Esophagus squamous epithelium (tissue), 5 donors: ENCODE measurements around the gene C1orf141. TPM values are rescaled to one million over a fixed set of nuclear protein-coding genes. Genes with fewer than 3 reads are reported as not detected.

ENCODE experiments used
- DNase-seq: peaks from one replicate; lab custom pipeline; 2025; lab: John Stamatoyannopoulos, UW
- H3K27ac ChIP-seq, 4 donors: fragments of 200-600 bp; sonication (generic); one replicate each; pipeline ENCODE4 v1.5.1; 2016 to 2019; ENCODE audit warnings: mild to moderate bottlenecking in 1 of 4
- H3K27me3 ChIP-seq, 4 donors: fragments of 200-600 bp; sonication (generic); 1 replicate in 3 of 4; 2 replicates in 1 of 4; pipeline versions ENCODE4 v1.5.1 to v1.6.0; 2017 to 2021; ENCODE audit warnings: antibody characterized with exemption in 1 of 4
- H3K36me3 ChIP-seq, 3 donors: fragments of 200-600 bp; sonication (generic); one replicate each; pipeline ENCODE4 v1.5.1; 2016 to 2019
- H3K4me1 ChIP-seq, 3 donors: fragments of 200-600 bp; sonication (generic); one replicate each; pipeline ENCODE4 v1.5.1; 2017 to 2019
- H3K4me3 ChIP-seq, 4 donors: fragments of 200-600 bp; sonication (generic); 1 replicate in 3 of 4; 2 replicates in 1 of 4; pipeline ENCODE4 v1.5.1; 2016 to 2019; ENCODE audit warnings: mild to moderate bottlenecking in 2 of 4, moderate library complexity in 1 of 4
- H3K9me3 ChIP-seq, 3 donors: fragments of 200-600 bp; sonication (generic); one replicate each; pipeline ENCODE4 v1.5.1; 2016 to 2019
- POLR2A ChIP-seq, 4 donors: fragments of 450-650 bp; IDR thresholded peaks; one replicate each; pipeline ENCODE4 v1.6.1; 2017; ENCODE audit warnings: antibody characterized with exemption in 4 of 4, mild to moderate bottlenecking in 4 of 4, moderate library complexity in 3 of 4
- WGBS, 2 donors: methylation state at CpG; one replicate each; pipeline ENCODE4 v1.1.5; 2018; 5-methylcytosine and 5-hydroxymethylcytosine counted together
- intact Hi-C: fragments of 100-400 bp; cut with DNase I; formaldehyde crosslinking; loops from one replicate; pipeline ENCODE4 v1.15.0; 2022
- total RNA-seq, 4 donors: library from RNA; depleted of rRNA; stranded (reverse); fragments of >200 nt; gene quantifications; one replicate each; pipeline ENCODE4 v1.1.0, GENCODE V29; 2016
- TF ChIP-seq, protein P1 (sequence below), 6 experiments: fragments of 450-650 bp in 4 of 6; fragments of 200-600 bp in 2 of 6; sonication (generic) in 2 of 6; IDR thresholded peaks; one replicate each; pipeline ENCODE4 v1.5.1; 2016 to 2019; ENCODE audit warnings: antibody characterized with exemption in 6 of 6, mild to moderate bottlenecking in 4 of 6, moderate library complexity in 4 of 6
- donor health status: DM: yes; HTN: yes; CAD: no.

C1orf141 gene
- total RNA-seq, 4 donors from 2014 or later = not detected

- no peak for DNase-seq
- peaks cover 0 to 3% (median 0%) of the 10 kb centered on the region in 3 donors for H3K4me1 ChIP-seq
- H3K9me3 ChIP-seq = peaks cover 0 to 2% (median 0%) of the 10 kb centered on the region in 3 donors
- H3K36me3 ChIP-seq = no peaks in the 10 kb centered on the region
- intact Hi-C loops = no loop called here
- H3K4me3 ChIP-seq = no peak overlapping the region
- H3K27ac ChIP-seq = no peak overlapping the region
- peaks cover 0 to 24% (median 0%) of the 10 kb centered on the region in 4 donors for H3K27me3 ChIP-seq
- TF ChIP-seq, protein P1, sequence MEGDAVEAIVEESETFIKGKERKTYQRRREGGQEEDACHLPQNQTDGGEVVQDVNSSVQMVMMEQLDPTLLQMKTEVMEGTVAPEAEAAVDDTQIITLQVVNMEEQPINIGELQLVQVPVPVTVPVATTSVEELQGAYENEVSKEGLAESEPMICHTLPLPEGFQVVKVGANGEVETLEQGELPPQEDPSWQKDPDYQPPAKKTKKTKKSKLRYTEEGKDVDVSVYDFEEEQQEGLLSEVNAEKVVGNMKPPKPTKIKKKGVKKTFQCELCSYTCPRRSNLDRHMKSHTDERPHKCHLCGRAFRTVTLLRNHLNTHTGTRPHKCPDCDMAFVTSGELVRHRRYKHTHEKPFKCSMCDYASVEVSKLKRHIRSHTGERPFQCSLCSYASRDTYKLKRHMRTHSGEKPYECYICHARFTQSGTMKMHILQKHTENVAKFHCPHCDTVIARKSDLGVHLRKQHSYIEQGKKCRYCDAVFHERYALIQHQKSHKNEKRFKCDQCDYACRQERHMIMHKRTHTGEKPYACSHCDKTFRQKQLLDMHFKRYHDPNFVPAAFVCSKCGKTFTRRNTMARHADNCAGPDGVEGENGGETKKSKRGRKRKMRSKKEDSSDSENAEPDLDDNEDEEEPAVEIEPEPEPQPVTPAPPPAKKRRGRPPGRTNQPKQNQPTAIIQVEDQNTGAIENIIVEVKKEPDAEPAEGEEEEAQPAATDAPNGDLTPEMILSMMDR (IDR thresholded peaks at IDR 0.05) = no peak
- no peak for TF ChIP-seq POLR2A (IDR thresholded peaks at IDR 0.05)
- WGBS, 2 donors = 100% methylated on average over 1 of the region's 1 CpG
These were observed 72.4 kb downstream of the C1orf141 start for GRCh38 chr1:67062412-67062811.

DNA sequence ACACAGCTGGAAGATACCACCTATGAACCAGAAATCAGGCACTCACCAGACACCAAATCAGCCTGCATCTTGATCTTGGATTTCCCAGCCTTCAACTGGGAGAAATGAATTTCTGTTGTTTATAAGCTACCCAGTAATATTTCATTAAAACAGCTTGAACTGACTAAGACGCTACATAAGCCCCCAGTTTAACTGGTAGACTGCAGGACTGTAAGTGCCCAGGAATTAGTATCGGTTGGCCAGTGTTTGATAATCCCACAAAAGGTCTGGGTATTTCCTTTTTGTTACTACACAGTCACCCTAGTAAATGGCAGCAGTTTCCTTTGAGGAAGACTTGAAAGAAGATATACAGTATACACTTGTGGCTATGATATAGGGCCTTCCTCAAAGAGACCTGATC is 73.5 kb downstream of the C1orf141 start:
- intact Hi-C loops = no loop called here
- H3K27me3 ChIP-seq = peaks cover 0 to 17% (median 0%) of the 10 kb centered on the region in 4 donors
- 74 to 100% methylated on average over 2 of the region's 2 CpGs for WGBS, 2 donors
- no peak overlapping the region for H3K4me3 ChIP-seq
- no peaks in the 10 kb centered on the region for H3K36me3 ChIP-seq
- no peak overlapping the region for H3K27ac ChIP-seq
- DNase-seq = no peak
- no peaks in the 10 kb centered on the region for H3K9me3 ChIP-seq
- H3K4me1 ChIP-seq = peaks cover 0 to 3% (median 0%) of the 10 kb centered on the region in 3 donors
- TF ChIP-seq, protein P1 (IDR thresholded peaks at IDR 0.05) = no peak
- TF ChIP-seq POLR2A (IDR thresholded peaks at IDR 0.05) = no peak

DNA sequence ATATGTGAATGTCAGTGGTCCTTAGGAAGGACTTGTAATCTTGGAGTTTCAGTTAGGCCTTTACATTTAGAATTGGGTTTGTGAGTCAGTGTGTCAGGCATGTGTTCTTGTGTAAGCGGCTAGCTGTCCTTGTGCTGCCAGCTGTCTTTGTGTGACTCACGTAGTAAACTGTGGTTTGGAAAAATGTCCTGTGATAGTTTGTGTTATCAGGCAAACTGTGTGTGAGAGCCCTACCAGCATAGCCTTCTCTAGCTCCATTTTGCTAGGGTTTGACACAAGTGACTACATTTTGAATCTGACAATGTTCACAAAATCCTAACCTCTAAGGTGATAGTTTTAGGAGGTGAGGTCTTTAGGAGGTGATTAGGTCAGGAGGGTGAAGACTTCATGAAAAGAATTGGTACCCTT is 74.0 kb downstream of the C1orf141 start:
- DNase-seq = no peak
- H3K4me3 ChIP-seq = no peak overlapping the region
- intact Hi-C loops = no loop called here
- WGBS, 2 donors = 29 to 48% methylated on average over 2 of the region's 2 CpGs
- H3K36me3 ChIP-seq = no peaks in the 10 kb centered on the region
- H3K27ac ChIP-seq = no peak overlapping the region
- no peaks in the 10 kb centered on the region for H3K9me3 ChIP-seq
- TF ChIP-seq POLR2A (IDR thresholded peaks at IDR 0.05) = no peak
- TF ChIP-seq, protein P1 (IDR thresholded peaks at IDR 0.05) = no peak
- peaks cover 0 to 17% (median 0%) of the 10 kb centered on the region in 4 donors for H3K27me3 ChIP-seq
- H3K4me1 ChIP-seq = peaks cover 0 to 3% (median 0%) of the 10 kb centered on the region in 3 donors

- no peak for TF ChIP-seq POLR2A (IDR thresholded peaks at IDR 0.05)
- TF ChIP-seq, protein P1 (IDR thresholded peaks at IDR 0.05) = no peak
- Histone ChIP-seq H3K27me3 (peaks cover 0 to 9% (median 0%) of the 10 kb centered on the region in 4 donors), H3K4me1 (peaks cover 0 to 5% (median 3%) of the 10 kb centered on the region in 3 donors), H3K4me3 (no peak overlapping the region), H3K36me3 (no peaks in the 10 kb centered on the region), H3K9me3 (no peaks in the 10 kb centered on the region), H3K27ac (no peak overlapping the region)
- no peak for DNase-seq
- WGBS, 2 donors = 95 to 100% methylated on average over 1 of the region's 1 CpG
- intact Hi-C loops = no loop called here
These were observed 75.4 kb downstream of the C1orf141 start for GRCh38 chr1:67059346-67059745.

DNA sequence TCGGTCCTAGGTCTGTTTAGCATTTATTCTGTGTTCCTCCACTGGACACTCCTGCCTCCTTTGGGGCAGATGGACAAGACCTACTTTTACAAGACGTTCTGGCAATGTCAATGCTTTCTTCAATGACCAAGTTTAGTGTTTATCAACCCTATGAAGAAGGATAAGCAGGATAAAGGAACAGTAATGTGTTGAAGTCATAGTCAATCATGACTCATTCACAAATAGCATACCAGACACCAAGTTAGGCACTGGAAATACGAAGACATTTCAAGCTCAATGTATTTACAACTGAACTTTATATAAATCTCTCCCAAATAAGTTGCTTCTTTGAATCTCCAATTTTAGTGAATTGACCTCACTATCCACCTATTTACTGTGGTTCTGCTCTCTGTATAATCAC is 76.0 kb downstream of the C1orf141 start:
- intact Hi-C loops = no loop called here
- WGBS, 2 donors = 57 to 60% methylated on average over 3 of the region's 3 CpGs
- DNase-seq = no peak

More for the DNA sequence above, 76.0 kb downstream of the C1orf141 start:
- Histone ChIP-seq H3K4me3 (no peak overlapping the region), H3K27me3 (peaks cover 0 to 5% (median 0%) of the 10 kb centered on the region in 4 donors), H3K4me1 (peaks cover 0 to 6% (median 3%) of the 10 kb centered on the region in 3 donors), H3K36me3 (no peaks in the 10 kb centered on the region), H3K9me3 (no peaks in the 10 kb centered on the region), H3K27ac (no peak overlapping the region)
- TF ChIP-seq, protein P1 (IDR thresholded peaks at IDR 0.05) = no peak
- no peak for TF ChIP-seq POLR2A (IDR thresholded peaks at IDR 0.05)
